Measurements from ENCODE around the gene STYX.
"Not testable (repeated sequence)": the region's sequence is repeated elsewhere in the genome, so short reads cannot be mapped to it uniquely, and the experiment has no call there.

STYX gene

GRCh38 chr14:52748647-52749292 is 18.8 kb downstream of the STYX start:
- Histone ChIP-seq H3K27ac (no peak overlapping the region), H3K4me3 (no peak overlapping the region)
- no peak for TF ChIP-seq CTCF (IDR thresholded peaks at IDR 0.05)
- DNase-seq (ENCODE audit: low spot score) = no peak

- H3K4me3 ChIP-seq = no peak overlapping the region
- no peak for DNase-seq (ENCODE audit: low spot score)
- H3K27ac ChIP-seq = no peak overlapping the region
- TF ChIP-seq CTCF (IDR thresholded peaks at IDR 0.05) = no peak
Measured at GRCh38 chr14:52755607-52756316, 25.8 kb downstream of the STYX start.

GRCh38 chr14:52759145-52759544 is 29.2 kb downstream of the STYX start:
- TF ChIP-seq CTCF (IDR thresholded peaks at IDR 0.05) = no peak
- no peak overlapping the region for H3K4me3 ChIP-seq
- no peak for DNase-seq (ENCODE audit: low spot score)
- no peak overlapping the region for H3K27ac ChIP-seq

- DNase-seq (ENCODE audit: low spot score); H3K27ac ChIP-seq; H3K4me3 ChIP-seq: not testable (repeated sequence)
Measured at GRCh38 chr14:52762923-52763322, 33.0 kb downstream of the STYX start.

- no peak for TF ChIP-seq CTCF (IDR thresholded peaks at IDR 0.05)
- H3K4me3 ChIP-seq = no peak overlapping the region
- no peak for DNase-seq (ENCODE audit: low spot score)
- H3K27ac ChIP-seq = no peak overlapping the region
Measured at GRCh38 chr14:52767058-52767833, 37.3 kb downstream of the STYX start.

- no peak overlapping the region for H3K27ac ChIP-seq
- TF ChIP-seq CTCF (IDR thresholded peaks at IDR 0.05) = no peak
- DNase-seq (ENCODE audit: low spot score) = no peak
- H3K4me3 ChIP-seq = no peak overlapping the region
Measured at GRCh38 chr14:52769887-52770286, 39.9 kb downstream of the STYX start.

- no peak overlapping the region for H3K4me3 ChIP-seq
- no peak for TF ChIP-seq CTCF (IDR thresholded peaks at IDR 0.05)
- DNase-seq (ENCODE audit: low spot score) = no peak
Measured at GRCh38 chr14:52776816-52777215, 46.9 kb downstream of the STYX start.

More at GRCh38 chr14:52776816-52777215, 46.9 kb downstream of the STYX start:
- H3K27ac ChIP-seq = no peak overlapping the region

Data from coronary artery (tissue), 2 donors.